PC-9 (cell line): Measurements from ENCODE around the gene DCAF16. TPM values are rescaled to one million over a fixed set of nuclear protein-coding genes. Genes with fewer than 3 reads are reported as not detected.

ENCODE experiments used
- BruUV-seq: library from RNA; stranded (reverse); fragments of 400-500 nt; replicated peaks from 2 replicates; lab custom pipeline; 2021; lab: Mats Ljungman, UMichigan
- CTCF ChIA-PET: fragments of 300-600 bp; sonication (Branson Sonifier 250); formaldehyde crosslinking; loops from one replicate; lab custom pipeline; 2022; ENCODE audit warnings: antibody characterized with exemption; lab: Charles Lee
- POLR2A ChIA-PET: fragments of 300-600 bp; sonication (Branson Sonifier 250); formaldehyde crosslinking; loops from one replicate; lab custom pipeline; 2022; ENCODE audit warnings: antibody characterized with exemption; ENCODE audit not compliant: unreplicated experiment; lab: Charles Lee
- DNase-seq, 2 experiments: peaks; one replicate each; pipeline versions ENCODE4 v3.0.0 to v3.0.0-alpha.2; 2015 to 2022; ENCODE audit warnings: mixed read lengths in 1 of 2
- H2AFZ ChIP-seq: fragments of 200-600 bp; sonication (generic); 2 replicates; pipeline ENCODE4 v1.8.1; 2017; ENCODE audit warnings: antibody characterized with exemption
- H3F3A ChIP-seq: fragments of 200-600 bp; sonication (generic); 2 replicates; pipeline ENCODE4 v1.8.1; 2017; ENCODE audit warnings: antibody characterized with exemption, mild to moderate bottlenecking, low read depth; ENCODE audit not compliant: insufficient read depth
- H3K27ac ChIP-seq: fragments of 200-600 bp; sonication (generic); 2 replicates; pipeline ENCODE4 v1.6.1; 2016; ENCODE audit warnings: mixed run types
- H3K27me3 ChIP-seq: fragments of 200-600 bp; sonication (generic); 2 replicates; pipeline ENCODE4 v1.6.1; 2016; ENCODE audit warnings: low read depth, mixed run types; ENCODE audit not compliant: insufficient read depth
- H3K36me3 ChIP-seq: fragments of 200-600 bp; sonication (generic); 2 replicates; pipeline ENCODE4 v1.6.1; 2016; ENCODE audit warnings: low read depth, mixed run types
- H3K4me1 ChIP-seq: fragments of 200-600 bp; sonication (generic); replicated peaks from 2 replicates; pipeline ENCODE4 v1.6.1; 2016; ENCODE audit warnings: mixed run types; ENCODE audit not compliant: insufficient read depth
- H3K4me2 ChIP-seq: fragments of 200-600 bp; sonication (generic); 2 replicates; pipeline ENCODE4 v1.6.1; 2017; ENCODE audit warnings: mixed run types
- H3K4me3 ChIP-seq: fragments of 200-600 bp; sonication (generic); 2 replicates; pipeline ENCODE4 v1.6.1; 2016; ENCODE audit warnings: mixed run types
- H3K79me2 ChIP-seq: fragments of 200-600 bp; sonication (generic); 2 replicates; pipeline ENCODE4 v1.6.1; 2017; ENCODE audit warnings: low read depth, mixed run types
- H3K9me2 ChIP-seq: fragments of 200-600 bp; sonication (generic); 2 replicates; pipeline ENCODE4 v1.8.1; 2017; ENCODE audit warnings: mild to moderate bottlenecking; ENCODE audit not compliant: insufficient read depth
- H3K9me3 ChIP-seq: fragments of 200-600 bp; sonication (generic); 2 replicates; pipeline ENCODE4 v1.8.1; 2016; ENCODE audit warnings: low read depth; ENCODE audit not compliant: insufficient read depth
- H4K20me1 ChIP-seq: fragments of 200-600 bp; sonication (generic); 2 replicates; pipeline ENCODE4 v1.8.1; 2017; ENCODE audit not compliant: insufficient read depth
- CTCF ChIP-seq: fragments of 200-600 bp; sonication (generic); conservative IDR thresholded peaks from 2 replicates; pipeline ENCODE4 v1.6.1; 2017; ENCODE audit warnings: mixed run types, antibody characterized with exemption, mild to moderate bottlenecking, moderate library complexity
- EZH2 ChIP-seq: fragments of 200-600 bp; sonication (generic); IDR thresholded peaks from 2 replicates; pipeline ENCODE4 v1.8.0; 2017; ENCODE audit warnings: antibody characterized with exemption, low read depth
- intact Hi-C: fragments of 100-400 bp; cut with micrococcal nuclease; formaldehyde crosslinking; loops from one replicate; pipeline ENCODE4 v1.10.0; 2022; ENCODE audit not compliant: unreplicated experiment
- total RNA-seq: library from RNA; stranded (reverse); gene quantifications from 2 replicates; pipeline ENCODE4 v1.2.3, GENCODE V29; 2021

The DCAF16 gene
- total RNA-seq, 1 experiment from 2014 or later: 53.2 TPM

- intact Hi-C loops: loop anchor here (2.0 to 10.0 kb wide), 3 partner anchors 196 to 236 kb away; partner anchors contain the start of genes LAP3, LCORL and MED28
- peak overlapping the region; percentile 91 for H2AFZ ChIP-seq
- 0 out of 2 replicates have a peak overlapping the region, but pooled peaks have one; percentile 16 for H3K27ac ChIP-seq
- H3K4me2 ChIP-seq: peak overlapping the region; percentile 88
- H3K4me1 ChIP-seq: peaks cover 35% of the 10 kb centered on the region
- no peaks in the 10 kb centered on the region for H3K9me2 ChIP-seq
- no TSS peak for BruUV-seq
- no peaks in the 10 kb centered on the region for H3K27me3 ChIP-seq
- CTCF ChIA-PET: no interaction called here
- peaks cover 20% of the 10 kb centered on the region for H3K36me3 ChIP-seq
- H3F3A ChIP-seq: no peaks in the 10 kb centered on the region
- no peaks in the 10 kb centered on the region for H3K9me3 ChIP-seq
- peaks cover 20% of the 10 kb centered on the region; the same call in 1 of the 2 replicates for H4K20me1 ChIP-seq
- POLR2A ChIA-PET: interaction anchor here (0.5 kb wide), 1 partner anchor 604 kb away, joined by 8 read pairs; no protein-coding TSS in a partner anchor
- no peak for DNase-seq
- H3K79me2 ChIP-seq: peaks cover 96% of the 10 kb centered on the region
- TF ChIP-seq CTCF (no peak), EZH2 (no peak)
- peak overlapping the region; percentile 89 for H3K4me3 ChIP-seq
These were observed 584 bp upstream of the DCAF16 start for GRCh38 chr4:17811078-17811603.

GRCh38 chr4:17809667-17810066, 890 bp downstream of the DCAF16 start:
- CTCF ChIA-PET: interaction anchor here (0.7 kb wide), 1 partner anchor 72 kb away, joined by 3 read pairs; no protein-coding TSS in a partner anchor
- intact Hi-C loops: loop anchor here (1.0 to 10.0 kb wide), 5 partner anchors 195 to 297 kb away; partner anchors contain the start of genes LAP3, LCORL, MED28 and QDPR
- Histone ChIP-seq H3K4me2 (peak overlapping the region; percentile 92), H3K4me3 (peak overlapping the region; percentile 89), H3K4me1 (peaks cover 35% of the 10 kb centered on the region), H3K36me3 (peaks cover 22% of the 10 kb centered on the region), H3K9me3 (no peaks in the 10 kb centered on the region), H3K79me2 (peaks cover 97% of the 10 kb centered on the region), H3K27me3 (no peaks in the 10 kb centered on the region), H3K9me2 (no peaks in the 10 kb centered on the region), H2AFZ (no peak overlapping the region), H4K20me1 (peaks cover 31% of the 10 kb centered on the region), H3K27ac (no peak overlapping the region), H3F3A (no peaks in the 10 kb centered on the region)
- TF ChIP-seq EZH2 (no peak), CTCF (no peak)
- no peak for DNase-seq
- POLR2A ChIA-PET: interaction anchor here (0.6 kb wide), 1 partner anchor 18 kb away, joined by 5 read pairs; no protein-coding TSS in a partner anchor
- BruUV-seq: no TSS peak

- TF ChIP-seq EZH2: no peak
- no peak for TF ChIP-seq CTCF
- Histone ChIP-seq H3K36me3 (peaks cover 28% of the 10 kb centered on the region), H3K4me1 (peaks cover 24% of the 10 kb centered on the region), H3K4me2 (0 out of 2 replicates have a peak overlapping the region, but pooled peaks have one; percentile 92), H3K9me3 (no peaks in the 10 kb centered on the region), H4K20me1 (peaks cover 31% of the 10 kb centered on the region), H3F3A (no peaks in the 10 kb centered on the region), H3K27me3 (no peaks in the 10 kb centered on the region), H3K4me3 (no peak overlapping the region), H3K9me2 (no peaks in the 10 kb centered on the region), H3K79me2 (peaks cover 76% of the 10 kb centered on the region), H2AFZ (no peak overlapping the region), H3K27ac (no peak overlapping the region)
- intact Hi-C loops: loop anchor here (5.0 kb wide), 1 partner anchor 295 kb away; the partner anchor contains the start of gene QDPR
- DNase-seq: no peak
- POLR2A ChIA-PET: no interaction called here
- CTCF ChIA-PET: no interaction called here
- no TSS peak for BruUV-seq
These were observed 3.1 kb downstream of the DCAF16 start for GRCh38 chr4:17807446-17807845.
